Measurements from ENCODE around the gene PIK3C2B. TPM values are rescaled to one million over a fixed set of nuclear protein-coding genes. Genes with fewer than 3 reads are reported as not detected.
A peak's percentile ranks its signal among the peaks of the same experiment; 100 is the strongest.

The PIK3C2B gene
- total RNA-seq, 2 experiments from 2014 or later = 38.2 to 44.0 TPM

- peak overlapping the region; percentile 89 for H3K4me3 Mint-ChIP-seq
- peaks cover 2% of the 10 kb centered on the region for H3K27me3 Mint-ChIP-seq
- ATAC-seq (peak; percentile 10), DNase-seq (peak; percentile 63)
- POLR2A ChIA-PET = interaction anchor here (0.6 to 3.1 kb wide), 3 partner anchors 8 to 103 kb away, joined by 3 to 63 read pairs (median 4); partner anchors contain the start of gene MDM4
- CTCF ChIA-PET = interaction anchor here (0.6 to 18.6 kb wide), 15 partner anchors 10 to 300 kb away, joined by 3 to 910 read pairs (median 7); partner anchors contain the start of genes MDM4 and PIK3C2B
- H3K27ac Mint-ChIP-seq = peak overlapping the region; percentile 99
- H3K9me3 Mint-ChIP-seq (ENCODE audit: low read depth) = no peaks in the 10 kb centered on the region
- intact Hi-C loops (cut with DNase I, micrococcal nuclease) = loop anchor here (1.0 to 10.0 kb wide), 8 partner anchors 9 to 1241 kb away; partner anchors contain the start of genes MDM4 (in 2 of the 2), PPP1R15B (in 1 of the 2), SNRPE (in 1 of the 2) and ZBED6 (in 1 of the 2)
- H3K36me3 Mint-ChIP-seq (ENCODE audit: low read depth) = peaks cover 7% of the 10 kb centered on the region
- H3K4me1 Mint-ChIP-seq = peaks cover 30% of the 10 kb centered on the region
These were observed 12.9 kb upstream of the PIK3C2B start for GRCh38 chr1:204507317-204508105.

GRCh38 chr1:204506969-204507316 is 12.3 kb upstream of the PIK3C2B start:
- intact Hi-C loops (cut with DNase I, micrococcal nuclease) = loop anchor here (1.0 to 10.0 kb wide), 11 partner anchors 9 to 1242 kb away; partner anchors contain the start of genes MDM4 (in 2 of the 2), PPP1R15B (in 2 of the 2), SNRPE (in 1 of the 2) and ZBED6 (in 1 of the 2)
- H3K27ac Mint-ChIP-seq = peak overlapping the region; percentile 99
- peaks cover 7% of the 10 kb centered on the region for H3K36me3 Mint-ChIP-seq (ENCODE audit: low read depth)
- peaks cover 2% of the 10 kb centered on the region for H3K27me3 Mint-ChIP-seq
- ATAC-seq (peak; percentile 72), DNase-seq (peak; percentile 91)
- ChIA-PET CTCF (interaction anchor here (0.6 to 18.6 kb wide), 18 partner anchors 9 to 300 kb away, joined by 3 to 910 read pairs (median 6); partner anchors contain the start of genes MDM4 and PIK3C2B), POLR2A (interaction anchor here (0.6 to 3.1 kb wide), 4 partner anchors 9 to 103 kb away, joined by 3 to 63 read pairs (median 4); partner anchors contain the start of gene MDM4)
- H3K4me1 Mint-ChIP-seq = peaks cover 28% of the 10 kb centered on the region
- no peaks in the 10 kb centered on the region for H3K9me3 Mint-ChIP-seq (ENCODE audit: low read depth)
- H3K4me3 Mint-ChIP-seq = peak overlapping the region; percentile 89

GRCh38 chr1:204506201-204506968 is 11.8 kb upstream of the PIK3C2B start:
- ChIA-PET CTCF (interaction anchor here (0.7 to 18.6 kb wide), 17 partner anchors 9 to 343 kb away, joined by 3 to 910 read pairs (median 6); partner anchors contain the start of genes MDM4 and PIK3C2B), POLR2A (interaction anchor here (0.6 to 3.1 kb wide), 3 partner anchors 10 to 14 kb away, joined by 3 to 63 read pairs (median 3); partner anchors contain the start of gene MDM4)
- Mint-ChIP-seq H3K36me3 (ENCODE audit: low read depth) (peaks cover 7% of the 10 kb centered on the region), H3K27me3 (peaks cover 2% of the 10 kb centered on the region), H3K4me3 (peak overlapping the region; percentile 89), H3K27ac (peak overlapping the region; percentile 99), H3K4me1 (peaks cover 28% of the 10 kb centered on the region), H3K9me3 (ENCODE audit: low read depth) (no peaks in the 10 kb centered on the region)
- ATAC-seq = peak; percentile 82
- intact Hi-C loops (cut with DNase I, micrococcal nuclease) = loop anchor here (1.0 to 10.0 kb wide), 10 partner anchors 14 to 1242 kb away; partner anchors contain the start of genes PPP1R15B (in 2 of the 2), SNRPE (in 1 of the 2), ZBED6 (in 1 of the 2) and ZC3H11A (in 1 of the 2)
- DNase-seq = peak; percentile 86

- no peaks in the 10 kb centered on the region for H3K9me3 Mint-ChIP-seq (ENCODE audit: low read depth)
- H3K4me3 Mint-ChIP-seq = peak overlapping the region; percentile 89
- no peak for ATAC-seq
- DNase-seq = no peak
- H3K36me3 Mint-ChIP-seq (ENCODE audit: low read depth) = peaks cover 7% of the 10 kb centered on the region
- peaks cover 26% of the 10 kb centered on the region for H3K4me1 Mint-ChIP-seq
- CTCF ChIA-PET = interaction anchor here (0.7 to 18.6 kb wide), 16 partner anchors 8 to 343 kb away, joined by 3 to 910 read pairs (median 6); partner anchors contain the start of genes MDM4 and PIK3C2B
- intact Hi-C loops (cut with DNase I, micrococcal nuclease) = loop anchor here (1.0 to 10.0 kb wide), 10 partner anchors 15 to 1243 kb away; partner anchors contain the start of genes PPP1R15B (in 2 of the 2), SNRPE (in 1 of the 2), ZBED6 (in 1 of the 2) and ZC3H11A (in 1 of the 2)
- H3K27ac Mint-ChIP-seq = peak overlapping the region; percentile 99
- peaks cover 2% of the 10 kb centered on the region for H3K27me3 Mint-ChIP-seq
- POLR2A ChIA-PET = interaction anchor here (0.8 to 3.1 kb wide), 3 partner anchors 10 to 12 kb away, joined by 3 to 63 read pairs (median 5); partner anchors contain the start of gene MDM4
These were observed 11.1 kb upstream of the PIK3C2B start for GRCh38 chr1:204505674-204506200.

DNA sequence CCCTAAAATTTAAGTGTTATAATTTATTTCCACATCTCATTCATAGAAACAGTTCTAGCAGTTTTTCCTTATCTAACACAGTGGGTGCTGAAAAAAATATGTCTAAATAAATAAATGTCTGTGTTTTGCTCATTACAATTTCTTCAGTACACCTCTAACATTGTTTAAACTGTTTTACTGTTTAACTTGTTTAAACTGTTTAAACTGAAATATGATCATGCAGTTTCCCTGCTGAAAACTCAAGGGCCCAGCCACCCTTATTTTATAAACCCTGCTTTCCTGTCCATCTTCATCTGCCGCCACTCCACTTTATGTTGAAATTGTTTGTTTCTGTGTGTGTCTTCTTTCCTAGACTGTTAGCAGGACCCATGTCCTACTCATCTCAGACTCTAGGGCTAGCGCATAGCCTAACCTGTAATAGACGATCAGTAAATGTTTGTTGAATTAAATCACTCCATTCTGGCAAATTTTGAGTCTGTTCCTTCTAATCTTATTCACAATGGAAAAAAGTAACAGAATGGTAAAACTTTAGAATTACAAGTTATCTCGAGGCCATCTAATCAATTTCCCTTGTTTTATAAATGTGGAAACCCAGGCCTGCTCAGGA is 9.4 kb upstream of the PIK3C2B start:
- peaks cover 2% of the 10 kb centered on the region for H3K27me3 Mint-ChIP-seq
- H3K9me3 Mint-ChIP-seq (ENCODE audit: low read depth) = no peaks in the 10 kb centered on the region
- peaks cover 7% of the 10 kb centered on the region for H3K36me3 Mint-ChIP-seq (ENCODE audit: low read depth)
- intact Hi-C loops (cut with DNase I, micrococcal nuclease) = loop anchor here (1.0 to 10.0 kb wide), 7 partner anchors 10 to 1179 kb away; partner anchors contain the start of gene PIK3C2B (in 1 of the 2)
- peaks cover 31% of the 10 kb centered on the region for H3K4me1 Mint-ChIP-seq
- CTCF ChIA-PET = interaction anchor here (0.7 to 18.6 kb wide), 23 partner anchors 10 to 324 kb away, joined by 3 to 910 read pairs (median 8); partner anchors contain the start of genes MDM4 and PIK3C2B
- DNase-seq (no peak), ATAC-seq (no peak)
- peak overlapping the region; percentile 9 for H3K27ac Mint-ChIP-seq
- H3K4me3 Mint-ChIP-seq = no peak overlapping the region
- POLR2A ChIA-PET = no interaction called here

DNA sequence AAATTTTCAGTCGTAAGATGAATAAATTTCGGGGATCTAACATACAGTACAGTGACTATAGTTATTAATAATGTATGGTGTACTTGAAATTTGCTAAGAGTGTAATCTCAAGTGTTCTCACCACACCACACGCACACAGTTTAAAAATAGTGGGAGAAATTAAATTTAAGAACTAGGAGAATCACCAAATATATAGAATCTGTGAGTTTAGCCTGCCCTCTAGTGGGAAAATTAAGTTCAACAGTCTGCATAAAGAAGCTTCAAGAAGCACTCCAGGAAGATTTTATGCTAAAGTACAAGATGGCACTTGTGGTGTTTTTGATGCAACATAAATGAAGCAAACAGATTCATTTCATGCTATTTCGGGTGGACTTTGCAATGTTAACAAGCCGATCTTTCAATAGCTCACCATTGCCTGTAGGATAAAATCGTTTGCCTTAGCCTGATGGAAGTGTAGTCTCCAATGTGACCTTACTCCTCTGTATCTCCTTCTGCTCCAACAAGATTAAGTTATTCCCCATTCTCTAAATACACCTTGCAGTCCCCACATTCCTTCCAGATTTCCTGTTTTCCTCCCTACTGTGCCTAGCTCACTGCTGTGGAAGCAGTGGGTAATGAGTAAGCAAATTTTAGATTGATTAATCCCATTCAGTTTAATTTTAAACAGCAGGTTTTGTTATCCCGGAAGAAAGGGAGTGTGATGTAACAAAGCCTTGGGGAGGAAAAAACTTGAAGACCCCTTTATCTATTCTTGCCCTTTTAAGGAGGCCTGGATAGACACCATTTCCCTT is 8.7 kb upstream of the PIK3C2B start:
- Mint-ChIP-seq H3K27ac (peak overlapping the region; percentile 37), H3K27me3 (peaks cover 2% of the 10 kb centered on the region), H3K4me1 (peaks cover 32% of the 10 kb centered on the region), H3K36me3 (ENCODE audit: low read depth) (peaks cover 7% of the 10 kb centered on the region), H3K9me3 (ENCODE audit: low read depth) (no peaks in the 10 kb centered on the region), H3K4me3 (no peak overlapping the region)
- POLR2A ChIA-PET = no interaction called here
- DNase-seq = no peak
- CTCF ChIA-PET = interaction anchor here (0.5 to 18.6 kb wide), 41 partner anchors 9 to 336 kb away, joined by 3 to 910 read pairs (median 4); partner anchors contain the start of genes MDM4 and PIK3C2B
- ATAC-seq = no peak
- intact Hi-C loops (cut with DNase I, micrococcal nuclease) = loop anchor here (1.0 to 10.0 kb wide), 7 partner anchors 9 to 1179 kb away; partner anchors contain the start of gene PIK3C2B (in 1 of the 2)

- ChIA-PET POLR2A (no interaction called here), CTCF (interaction anchor here (0.6 to 18.6 kb wide), 23 partner anchors 8 to 335 kb away, joined by 3 to 910 read pairs (median 7); partner anchors contain the start of genes MDM4 and PIK3C2B)
- Mint-ChIP-seq H3K36me3 (ENCODE audit: low read depth) (peaks cover 6% of the 10 kb centered on the region), H3K27me3 (peaks cover 2% of the 10 kb centered on the region), H3K27ac (no peak overlapping the region), H3K4me3 (no peak overlapping the region), H3K4me1 (peaks cover 27% of the 10 kb centered on the region), H3K9me3 (ENCODE audit: low read depth) (no peaks in the 10 kb centered on the region)
- DNase-seq (no peak), ATAC-seq (no peak)
- intact Hi-C loops (cut with DNase I, micrococcal nuclease) = loop anchor here in 1 of 2 experiments (2.0 to 10.0 kb wide), 3 partner anchors 139 to 1177 kb away; no protein-coding TSS in a partner anchor
These were observed 7.6 kb upstream of the PIK3C2B start for GRCh38 chr1:204502241-204502640.

DNA sequence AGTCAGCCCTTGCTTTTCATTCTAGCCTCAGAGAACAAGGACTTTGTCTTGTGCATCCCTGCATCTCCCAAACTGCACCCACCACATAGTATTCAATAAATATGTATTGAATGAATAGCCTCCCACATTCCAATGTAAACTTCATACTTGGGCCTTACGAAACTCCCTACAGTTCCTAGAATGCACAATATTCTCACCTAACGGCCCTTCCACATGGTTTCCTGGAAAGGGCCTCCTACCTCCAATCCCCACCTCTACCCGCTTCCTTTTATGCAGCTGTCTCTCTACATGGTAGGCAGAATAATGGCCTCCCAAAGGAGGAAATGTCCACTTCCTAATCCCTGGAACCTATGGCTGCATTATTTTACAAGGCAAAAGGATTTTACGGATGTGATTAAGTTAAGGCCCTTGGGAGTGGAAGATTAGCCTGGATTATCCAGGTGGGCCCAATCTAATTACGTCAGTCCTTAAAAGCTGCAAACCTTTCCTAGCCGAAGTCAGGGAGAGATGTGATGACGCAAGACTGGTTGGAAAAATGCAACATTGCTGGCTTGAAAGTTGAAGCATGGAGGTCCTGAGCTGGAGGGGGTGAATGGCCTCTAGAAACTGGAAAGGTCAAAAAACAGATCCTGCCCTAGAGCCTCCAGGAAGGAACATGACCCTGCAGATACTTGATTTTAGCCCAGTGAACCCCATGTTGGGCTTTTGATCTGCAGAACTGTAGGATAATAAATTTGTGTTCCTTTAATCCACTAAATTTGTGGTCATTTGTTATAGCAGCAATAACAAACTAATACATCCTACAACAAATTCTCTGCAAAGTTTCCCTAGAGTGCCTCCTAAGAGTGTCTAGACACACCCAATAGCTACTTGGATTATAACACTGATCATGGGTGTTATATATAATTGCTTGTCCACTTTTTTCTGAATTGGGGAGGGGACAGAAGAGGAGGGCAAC is 5.2 kb upstream of the PIK3C2B start:
- no peak for ATAC-seq
- Mint-ChIP-seq H3K27ac (no peak overlapping the region), H3K27me3 (no peaks in the 10 kb centered on the region), H3K4me3 (no peak overlapping the region), H3K4me1 (peaks cover 33% of the 10 kb centered on the region), H3K36me3 (ENCODE audit: low read depth) (no peaks in the 10 kb centered on the region), H3K9me3 (ENCODE audit: low read depth) (no peaks in the 10 kb centered on the region)
- no peak for DNase-seq
- CTCF ChIA-PET = interaction anchor here (0.6 to 18.6 kb wide), 8 partner anchors 8 to 241 kb away, joined by 3 to 910 read pairs (median 4); no protein-coding TSS in a partner anchor
- intact Hi-C loops (cut with DNase I, micrococcal nuclease) = loop anchor here in 1 of 2 experiments (5.0 to 10.0 kb wide), 2 partner anchors 292 to 1175 kb away; no protein-coding TSS in a partner anchor
- POLR2A ChIA-PET = no interaction called here

All from activated CD4-positive, alpha-beta T cell treated with anti-CD3 and anti-CD28 coated beads for 36 hours (primary cell).